CD4-positive, CD25-positive, alpha-beta regulatory T cell (primary cell): ENCODE data around the gene RETSAT. TPM values are rescaled to one million over a fixed set of nuclear protein-coding genes. Genes with fewer than 3 reads are reported as not detected.

ENCODE experiments used
- ATAC-seq, 2 donors: fragments of 150-1000 bp; cut with Tn5 transposase; one replicate each; pipeline ENCODE4 v1.10.0; 2021; ENCODE audit warnings: low read depth in 2 of 2, moderate number of reproducible peaks in 2 of 2, moderate library complexity in 1 of 2
- DNase-seq, 3 donors: peaks; one replicate each; pipeline versions ENCODE4 v3.0.0 to v3.0.0-alpha.2; 2012 to 2022; ENCODE audit warnings: mixed read lengths in 1 of 3
- H3K27ac ChIP-seq: one replicate; pipeline ENCODE4 v1.7.0; 2013; ENCODE audit warnings: mild to moderate bottlenecking, low read length; ENCODE audit not compliant: insufficient read depth, poor library complexity, severe bottlenecking
- H3K27me3 ChIP-seq: one replicate; pipeline ENCODE4 v1.7.0; 2013; ENCODE audit warnings: low read length; ENCODE audit not compliant: control insufficient read depth, insufficient read depth
- H3K36me3 ChIP-seq: one replicate; pipeline ENCODE4 v1.7.0; 2013; ENCODE audit warnings: mild to moderate bottlenecking, low read length, moderate library complexity; ENCODE audit not compliant: control insufficient read depth, insufficient read depth
- H3K4me1 ChIP-seq: 2 replicates; pipeline ENCODE4 v1.7.0; 2013; ENCODE audit warnings: mild to moderate bottlenecking, low read length; ENCODE audit not compliant: insufficient read depth, control insufficient read depth, poor library complexity, severe bottlenecking
- H3K4me3 ChIP-seq: one replicate; pipeline ENCODE4 v1.7.0; 2013; ENCODE audit warnings: low read depth, mild to moderate bottlenecking, low read length, moderate library complexity
- H3K9me3 ChIP-seq, 2 experiments: 1 replicate in 1 of 2; 2 replicates in 1 of 2; pipeline ENCODE4 v1.7.0; 2013; ENCODE audit warnings: low read length in 2 of 2, mild to moderate bottlenecking in 1 of 2, moderate library complexity in 1 of 2; ENCODE audit not compliant: control insufficient read depth in 2 of 2
- H3K27ac Mint-ChIP-seq, 3 donors: one replicate each; pipeline ENCODE4 v1.8.0; 2020 to 2022; ENCODE audit warnings: mild to moderate bottlenecking in 3 of 3, mixed read lengths in 3 of 3, moderate library complexity in 2 of 3
- H3K27me3 Mint-ChIP-seq: one replicate; pipeline ENCODE4 v1.8.0; 2022; ENCODE audit warnings: mild to moderate bottlenecking, mixed read lengths
- H3K36me3 Mint-ChIP-seq: one replicate; pipeline ENCODE4 v1.8.0; 2020; ENCODE audit warnings: mixed read lengths
- H3K4me1 Mint-ChIP-seq, 4 donors: one replicate each; pipeline ENCODE4 v1.8.0; 2020 to 2022; ENCODE audit warnings: mixed read lengths in 4 of 4, mild to moderate bottlenecking in 1 of 4
- H3K4me3 Mint-ChIP-seq, 4 donors: one replicate each; pipeline ENCODE4 v1.8.0; 2020 to 2022; ENCODE audit warnings: mild to moderate bottlenecking in 4 of 4, mixed read lengths in 4 of 4, moderate library complexity in 3 of 4
- H3K9me3 Mint-ChIP-seq, 7 donors: one replicate each; pipeline ENCODE4 v1.8.0; 2020 to 2022; ENCODE audit warnings: mixed read lengths in 7 of 7, mild to moderate bottlenecking in 3 of 7, moderate library complexity in 2 of 7
- polyA plus RNA-seq, 4 donors: library from polyadenylated mRNA; unstranded; fragments of 300-500 nt; fragmentation: Illumina TruSeq; gene quantifications; one replicate each; pipeline ENCODE4 v1.2.3, GENCODE V29; 2021
- total RNA-seq: library from RNA; stranded (reverse); gene quantifications from one replicate; pipeline ENCODE4 v1.2.3, GENCODE V29; 2022

The RETSAT gene
- total RNA-seq (32.4 TPM), polyA plus RNA-seq (10 to 100 TPM; 13.8 to 18.1 (median 15.8) TPM)

DNA sequence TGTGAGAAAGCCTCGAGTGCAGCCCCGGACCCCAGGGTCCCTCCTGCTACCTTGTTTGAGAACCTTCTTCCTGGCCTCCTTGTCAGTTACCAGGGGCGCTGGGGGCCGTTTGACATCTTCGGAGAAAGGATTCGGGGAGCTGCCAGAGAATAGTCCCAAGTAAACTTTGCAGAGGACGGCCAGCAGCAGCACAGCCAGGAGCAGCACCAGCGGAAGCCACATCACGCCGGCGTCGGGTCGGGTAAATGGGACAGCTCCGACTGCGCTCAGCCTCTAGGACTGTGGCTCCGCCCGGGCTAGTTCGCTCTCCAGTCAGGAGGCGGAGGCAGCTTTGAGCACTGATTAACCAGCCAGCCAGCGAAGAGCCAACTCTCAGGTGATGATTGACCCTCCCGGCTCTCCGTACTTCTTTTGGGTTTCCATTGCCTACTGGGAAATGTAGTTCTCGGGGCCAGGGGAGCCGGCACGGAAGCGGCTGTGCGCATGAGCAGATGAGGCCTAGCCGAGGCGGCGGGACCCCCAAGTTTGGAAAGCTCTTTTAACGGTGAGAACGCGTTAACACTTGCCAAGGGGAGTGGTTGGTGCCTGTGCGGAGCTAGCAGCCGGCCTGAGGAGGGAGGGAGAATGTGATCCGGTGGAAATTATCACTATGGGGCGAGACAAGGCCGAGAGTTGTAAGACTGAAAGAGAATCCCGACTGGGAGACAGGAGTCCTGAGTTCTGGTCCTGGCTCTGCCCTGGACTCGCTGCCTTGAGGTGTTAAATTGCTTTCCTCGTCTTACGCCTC, at the start of gene RETSAT, which contains the start of gene ELMOD3:
Gene RETSAT (minus strand): TSS at position 243 of the 787 bp plus-strand sequence. CDS start 21 bp downstream, at position 222.
Gene ELMOD3 (plus strand): TSS at position 484 of the 787 bp plus-strand sequence. CDS start 2,430 bp downstream, outside the sequence.
- Histone ChIP-seq H3K9me3 (no peaks in the 10 kb centered on the region), H3K27me3 (no peaks in the 10 kb centered on the region), H3K4me1 (peaks cover 40% of the 10 kb centered on the region), H3K36me3 (peaks cover 28% of the 10 kb centered on the region), H3K27ac (peak within 1 kb of the TSS; percentile 86), H3K4me3 (peak within 1 kb of the TSS; percentile 95)
- peaks cover 12 to 65% (median 38%) of the 10 kb centered on the region in 4 donors for H3K4me1 Mint-ChIP-seq
- peaks cover 34% of the 10 kb centered on the region for H3K36me3 Mint-ChIP-seq
- H3K9me3 Mint-ChIP-seq, result no peaks in the 10 kb centered on the region
- H3K27ac Mint-ChIP-seq, result peak within 1 kb of the TSS; percentile 97 to 99 (median 98)
- H3K27me3 Mint-ChIP-seq, result no peaks in the 10 kb centered on the region
- ATAC-seq, result peak; percentile 99 to 100
- DNase-seq, result peak; percentile 98 to 100 (median 98)
- H3K4me3 Mint-ChIP-seq, result peak within 1 kb of the TSS; percentile 96 to 99 (median 98)

GRCh38 chr2:85401844-85402243, 47.5 kb upstream of the RETSAT start:
- Mint-ChIP-seq H3K36me3 (peaks cover 7% of the 10 kb centered on the region), H3K27ac (no peak overlapping the region), H3K4me1 (peaks cover 0 to 13% (median 8%) of the 10 kb centered on the region in 4 donors), H3K27me3 (no peaks in the 10 kb centered on the region), H3K9me3 (peaks cover 0 to 13% (median 3%) of the 10 kb centered on the region in 7 donors), H3K4me3 (no peak overlapping the region)
- peaks cover 0 to 6% of the 10 kb centered on the region in 2 experiments for H3K9me3 ChIP-seq
- no peaks in the 10 kb centered on the region for H3K27me3 ChIP-seq
- no peaks in the 10 kb centered on the region for H3K36me3 ChIP-seq
- H3K27ac ChIP-seq, result no peak overlapping the region
- ATAC-seq, result no peak
- DNase-seq, result no peak
- H3K4me1 ChIP-seq, result peaks cover 4% of the 10 kb centered on the region
- no peak overlapping the region for H3K4me3 ChIP-seq

DNA sequence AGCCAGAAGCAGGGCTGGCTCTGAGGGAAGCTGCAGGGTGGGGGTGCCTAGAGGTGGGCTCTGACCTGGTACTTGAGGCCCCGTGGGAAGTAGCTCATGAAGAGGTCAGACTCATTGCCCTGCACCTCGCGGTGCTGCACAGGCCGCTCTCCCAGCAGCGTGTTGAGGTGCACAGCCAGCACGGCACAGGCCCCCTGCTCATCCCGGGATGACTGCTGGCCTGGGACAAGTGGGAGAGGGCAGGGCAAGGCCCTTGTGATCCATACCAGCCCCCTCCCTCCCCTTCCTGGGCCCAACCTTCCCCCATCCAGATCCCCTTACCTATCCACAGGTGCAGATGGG, 47.1 kb upstream of the RETSAT start:
- peaks cover 4% of the 10 kb centered on the region for H3K4me1 ChIP-seq
- peaks cover 0 to 6% of the 10 kb centered on the region in 2 experiments for H3K9me3 ChIP-seq
- Mint-ChIP-seq H3K9me3 (peaks cover 0 to 13% (median 3%) of the 10 kb centered on the region in 7 donors), H3K36me3 (peaks cover 7% of the 10 kb centered on the region), H3K4me3 (no peak overlapping the region), H3K27me3 (no peaks in the 10 kb centered on the region), H3K27ac (no peak overlapping the region), H3K4me1 (peaks cover 0 to 13% (median 8%) of the 10 kb centered on the region in 4 donors)
- no peaks in the 10 kb centered on the region for H3K27me3 ChIP-seq
- no peak overlapping the region for H3K27ac ChIP-seq
- ATAC-seq, result no peak
- DNase-seq, result no peak
- no peaks in the 10 kb centered on the region for H3K36me3 ChIP-seq
- no peak overlapping the region for H3K4me3 ChIP-seq

DNA sequence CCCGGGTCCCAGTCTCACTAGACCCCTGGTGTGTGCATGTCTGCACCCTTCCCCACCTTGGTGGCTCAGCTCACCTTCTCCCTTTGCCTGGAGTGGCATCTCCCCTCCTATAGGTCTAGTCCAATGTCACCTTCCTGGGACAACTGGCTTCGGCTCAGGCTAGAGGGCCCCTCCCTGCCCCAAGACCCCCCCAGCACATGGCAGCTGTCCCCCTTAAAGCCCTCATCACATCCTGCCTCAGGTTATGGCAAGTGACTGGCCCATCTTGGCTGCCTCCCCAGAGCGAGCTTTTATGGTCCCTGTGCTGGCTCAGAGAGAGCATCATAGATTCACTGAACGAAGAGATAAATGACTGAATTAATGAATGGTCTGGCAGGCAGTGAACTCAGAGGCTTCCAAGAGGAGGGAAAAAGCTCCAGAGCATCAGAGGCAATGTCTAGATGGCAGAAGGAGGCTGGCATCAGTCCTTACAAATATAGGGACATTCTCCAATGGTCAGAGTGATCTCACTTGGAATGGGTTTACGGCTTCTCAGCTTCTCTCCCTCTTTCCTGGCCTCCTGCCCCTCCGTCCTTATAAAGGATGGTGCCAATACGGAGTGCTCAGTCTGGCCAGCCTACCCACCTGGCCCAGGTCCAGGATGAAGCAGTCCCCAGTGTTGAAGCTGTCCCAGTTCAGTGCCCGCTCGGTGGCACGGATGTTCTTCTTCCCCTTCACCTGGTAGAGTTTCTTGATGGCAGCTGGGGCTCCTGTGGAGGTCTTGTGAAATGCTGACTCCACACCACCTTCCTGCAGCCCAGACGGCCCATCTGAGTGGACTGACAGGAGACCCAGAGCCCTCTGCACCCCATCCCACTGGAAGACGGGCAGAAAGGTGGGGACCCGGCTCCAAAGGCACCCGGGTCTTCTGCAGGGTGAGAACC, 46.5 kb upstream of the RETSAT start:
- Mint-ChIP-seq H3K4me3 (no peak overlapping the region), H3K9me3 (peaks cover 0 to 13% (median 3%) of the 10 kb centered on the region in 7 donors), H3K27me3 (no peaks in the 10 kb centered on the region), H3K27ac (peak overlapping the region in 2 of 3 donors; percentile 26 to 77), H3K36me3 (peaks cover 7% of the 10 kb centered on the region), H3K4me1 (peaks cover 0 to 7% (median 5%) of the 10 kb centered on the region in 4 donors)
- no peaks in the 10 kb centered on the region for H3K36me3 ChIP-seq
- no peak overlapping the region for H3K27ac ChIP-seq
- no peak for DNase-seq
- H3K4me1 ChIP-seq, result peaks cover 4% of the 10 kb centered on the region
- H3K9me3 ChIP-seq, result peaks cover 0 to 6% of the 10 kb centered on the region in 2 experiments
- H3K27me3 ChIP-seq, result no peaks in the 10 kb centered on the region
- no peak overlapping the region for H3K4me3 ChIP-seq
- no peak for ATAC-seq

- Histone ChIP-seq H3K4me3 (no peak overlapping the region), H3K27me3 (no peaks in the 10 kb centered on the region), H3K4me1 (no peaks in the 10 kb centered on the region), H3K27ac (no peak overlapping the region), H3K9me3 (peaks cover 0 to 6% of the 10 kb centered on the region in 2 experiments), H3K36me3 (peaks cover 3% of the 10 kb centered on the region)
- Mint-ChIP-seq H3K36me3 (peaks cover 7% of the 10 kb centered on the region), H3K9me3 (peaks cover 0 to 10% (median 1%) of the 10 kb centered on the region in 7 donors), H3K27me3 (no peaks in the 10 kb centered on the region), H3K4me1 (no peaks in the 10 kb centered on the region), H3K4me3 (no peak overlapping the region), H3K27ac (peak overlapping the region in 1 of 3 donors; percentile 77)
- DNase-seq (no peak), ATAC-seq (no peak)
These were observed 45.7 kb upstream of the RETSAT start for GRCh38 chr2:85400023-85400422.

DNA sequence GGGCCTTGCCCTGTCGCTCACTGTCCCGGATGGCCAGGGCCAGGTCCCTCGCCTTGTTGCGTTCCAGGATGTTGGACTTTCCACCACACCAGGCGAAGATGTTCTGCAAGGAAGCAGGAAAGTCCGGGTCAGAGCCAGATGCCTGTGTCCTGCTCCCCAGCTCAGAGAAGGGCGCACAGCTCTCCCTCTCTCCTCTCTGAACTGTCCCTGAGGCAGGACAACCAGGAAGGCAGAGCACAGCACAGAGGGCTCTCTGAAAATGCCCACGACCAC, 44.8 kb upstream of the RETSAT start:
- no peaks in the 10 kb centered on the region for H3K4me1 ChIP-seq
- Mint-ChIP-seq H3K36me3 (peaks cover 7% of the 10 kb centered on the region), H3K4me1 (no peaks in the 10 kb centered on the region), H3K27ac (peak overlapping the region in 1 of 3 donors; percentile 67), H3K27me3 (no peaks in the 10 kb centered on the region), H3K4me3 (no peak overlapping the region), H3K9me3 (peaks cover 0 to 10% (median 1%) of the 10 kb centered on the region in 7 donors)
- no peak overlapping the region for H3K4me3 ChIP-seq
- H3K27me3 ChIP-seq, result no peaks in the 10 kb centered on the region
- ATAC-seq, result no peak
- DNase-seq, result no peak
- peaks cover 0 to 4% of the 10 kb centered on the region in 2 experiments for H3K9me3 ChIP-seq
- H3K27ac ChIP-seq, result no peak overlapping the region
- peaks cover 3% of the 10 kb centered on the region for H3K36me3 ChIP-seq

DNA sequence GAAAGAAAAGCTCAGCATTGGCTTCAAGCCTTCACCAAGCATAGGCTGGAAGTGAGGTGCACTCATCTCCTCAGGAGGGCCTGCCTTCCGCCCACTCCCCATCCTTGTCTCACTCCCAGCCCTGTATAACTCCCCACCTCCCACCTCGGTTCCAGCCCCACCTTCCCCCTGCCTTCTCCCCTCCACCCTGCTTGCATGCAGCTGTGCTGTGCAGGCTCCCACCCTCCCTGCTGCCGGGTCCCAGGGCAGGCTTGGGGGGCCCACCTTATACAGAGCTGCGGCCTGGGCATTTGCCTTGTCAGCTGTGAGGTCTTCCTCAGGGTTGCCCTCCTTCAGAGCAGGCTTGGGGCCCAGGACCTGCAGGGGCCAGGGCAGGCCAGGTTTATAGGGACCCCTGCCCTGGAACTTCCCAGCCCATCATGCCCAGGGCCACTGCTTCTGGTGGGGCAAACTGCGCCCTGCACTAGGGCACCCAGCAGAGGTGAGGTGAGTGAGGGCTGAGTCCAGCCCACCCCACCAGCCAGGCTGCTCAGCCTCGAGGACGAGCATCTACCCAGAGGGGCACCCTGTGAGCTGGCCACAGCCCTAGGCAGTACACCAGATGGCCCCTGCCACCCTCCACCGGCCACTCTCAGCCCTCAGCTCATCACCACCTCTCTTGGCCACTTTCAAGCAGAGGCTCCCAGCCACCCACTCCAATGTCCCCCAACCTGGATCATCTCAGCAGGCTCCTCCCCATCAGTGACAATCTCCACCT, 44.3 kb upstream of the RETSAT start:
- DNase-seq, result no peak
- Mint-ChIP-seq H3K36me3 (peaks cover 7% of the 10 kb centered on the region), H3K27ac (peak overlapping the region in 1 of 3 donors; percentile 67)

More for the DNA sequence above, 44.3 kb upstream of the RETSAT start:
- Mint-ChIP-seq H3K27me3 (no peaks in the 10 kb centered on the region), H3K9me3 (peaks cover 0 to 10% (median 0%) of the 10 kb centered on the region in 7 donors), H3K4me3 (no peak overlapping the region), H3K4me1 (peaks cover 0 to 2% (median 0%) of the 10 kb centered on the region in 4 donors)
- Histone ChIP-seq H3K36me3 (peaks cover 3% of the 10 kb centered on the region), H3K4me1 (no peaks in the 10 kb centered on the region), H3K27ac (no peak overlapping the region), H3K27me3 (no peaks in the 10 kb centered on the region), H3K4me3 (no peak overlapping the region), H3K9me3 (no peaks in the 10 kb centered on the region)
- ATAC-seq, result no peak
